SH-SY5Y (cell line): ENCODE data around the gene SERINC4.

Source experiments
- GATA2 ChIP-seq: IDR thresholded peaks from 2 replicates; pipeline ENCODE4 v1.6.1; 2011; ENCODE audit warnings: mild to moderate bottlenecking, low read depth, low read length
- GATA3 ChIP-seq: IDR thresholded peaks from 2 replicates; pipeline ENCODE4 v1.6.1; 2011; ENCODE audit warnings: low read depth, mild to moderate bottlenecking, low read length, moderate library complexity

DNA sequence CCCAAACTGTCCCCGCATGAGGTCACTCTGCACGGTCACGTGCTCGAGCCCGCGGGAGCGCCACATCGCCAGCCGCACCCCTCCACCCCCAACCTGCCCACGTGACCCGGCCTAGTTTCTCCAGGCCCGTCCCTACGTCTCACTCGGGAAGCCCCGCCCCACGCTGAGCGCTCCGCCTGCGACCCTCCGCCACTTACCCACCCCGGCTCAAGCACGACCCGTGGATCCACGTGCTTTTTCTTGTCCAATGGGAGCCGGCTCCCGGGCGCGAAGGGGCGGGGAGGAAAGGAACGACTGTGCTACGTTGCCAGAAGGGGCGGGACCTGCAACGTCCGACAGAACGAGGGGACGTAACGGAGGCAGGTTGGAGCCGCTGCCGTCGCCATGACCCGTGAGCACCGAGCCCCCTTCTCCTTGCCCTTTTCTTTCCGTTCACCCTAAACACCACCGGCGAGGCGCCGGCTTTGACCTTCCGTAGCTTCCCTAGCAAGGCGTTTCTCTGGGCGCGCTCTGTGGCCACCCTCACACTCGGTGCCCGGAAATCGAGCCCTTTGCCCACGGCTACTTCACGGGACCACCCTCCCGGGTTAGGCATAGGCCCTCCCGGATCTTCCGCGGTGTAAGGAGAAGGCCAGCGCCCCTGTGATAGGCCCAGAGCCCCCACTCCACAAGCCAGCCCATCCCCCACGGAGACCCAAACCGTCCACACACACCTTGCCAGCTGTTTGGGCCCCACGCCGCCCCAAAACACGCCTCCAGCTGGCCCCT, 7.8 kb downstream of the SERINC4 start, which contains the start of gene SERF2:
- no peak for TF ChIP-seq GATA2
- TF ChIP-seq GATA3, result no peak
